Urinary bladder (tissue), 4 donors: Measurements from ENCODE around the gene SMIM35. TPM values are rescaled to one million over a fixed set of nuclear protein-coding genes. Genes with fewer than 3 reads are reported as not detected.
"Not testable (repeated sequence)": the region's sequence is repeated elsewhere in the genome, so short reads cannot be mapped to it uniquely, and the experiment has no call there.

Experiments
- DNase-seq: peaks from one replicate; pipeline ENCODE4 v3.0.0-alpha.2; 2015; ENCODE audit errors: extremely low spot score
- H3K27ac ChIP-seq: one replicate; pipeline ENCODE4 v1.5.1; 2013; ENCODE audit warnings: low read depth, mild to moderate bottlenecking, moderate library complexity
- H3K36me3 ChIP-seq: one replicate; pipeline ENCODE4 v1.6.1; 2013; ENCODE audit warnings: mild to moderate bottlenecking, moderate library complexity; ENCODE audit not compliant: insufficient read depth
- H3K4me1 ChIP-seq: one replicate; pipeline ENCODE4 v1.6.1; 2013; ENCODE audit warnings: mild to moderate bottlenecking, moderate library complexity; ENCODE audit not compliant: insufficient read depth
- H3K4me3 ChIP-seq: one replicate; pipeline ENCODE4 v1.5.1; 2013; ENCODE audit warnings: low read depth, low read length
- WGBS: extraction: QIAGEN DNeasy Blood & Tissue Kit; methylation state at CpG from one replicate; pipeline ENCODE4 v1.1.7; 2013; 5-methylcytosine and 5-hydroxymethylcytosine counted together
- polyA plus RNA-seq: library from polyadenylated mRNA; stranded (reverse); fragments of 200-250 nt; gene quantifications from one replicate; pipeline ENCODE4 v1.2.3, GENCODE V29; 2013
- total RNA-seq: library from RNA; depleted of rRNA; stranded (reverse); fragments of >200 nt; gene quantifications from one replicate; pipeline ENCODE4 v1.2.3, GENCODE V29; 2014
- donor health status: healthy with polysubstance abuse.
- donor health status: healthy.

SMIM35 gene
- total and polyA plus RNA-seq, 2 donors = 0.03 TPM; not detected in 1

DNA sequence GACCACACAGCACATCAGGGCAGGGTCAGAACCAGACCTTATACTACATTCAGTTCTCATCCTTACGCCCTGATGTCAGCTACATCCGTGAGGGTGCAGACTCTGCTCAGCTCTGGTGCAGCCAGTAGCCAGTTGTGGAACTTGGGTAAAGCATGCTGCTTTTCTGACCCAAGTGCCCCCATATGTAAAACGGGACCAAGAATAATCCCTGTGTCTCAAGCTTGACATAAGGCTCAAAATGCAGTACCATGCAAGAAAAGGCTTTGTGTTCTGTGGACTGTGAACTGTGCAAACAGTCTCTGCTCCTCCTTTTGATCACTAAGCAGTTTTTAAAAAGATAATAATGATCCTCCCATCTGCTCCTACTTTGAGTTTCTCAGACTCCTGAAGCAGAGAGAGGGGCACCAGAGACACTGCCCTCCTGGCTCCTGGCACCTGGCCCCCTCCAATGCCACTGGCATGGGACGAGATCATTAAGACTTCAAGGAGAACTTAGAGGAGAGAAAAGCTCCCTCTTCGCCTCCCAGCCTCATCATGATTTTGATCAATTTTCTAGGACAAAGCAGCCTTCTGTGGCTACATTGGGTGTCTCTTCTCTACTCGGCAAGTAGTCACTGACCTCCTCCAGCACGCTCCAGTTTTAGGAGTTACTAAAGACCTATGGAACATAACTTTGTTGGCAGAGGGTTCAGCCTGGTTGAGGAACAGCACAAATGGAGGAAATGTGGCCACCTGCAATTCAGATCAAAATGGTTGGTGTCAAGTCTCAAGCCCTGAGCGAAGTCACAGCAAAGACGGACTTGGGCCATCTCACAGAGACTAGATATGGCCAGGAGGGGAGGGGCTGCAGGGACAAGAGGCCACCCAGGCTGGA lies 76.7 kb downstream of the SMIM35 start:
- 80% methylated on average over 9 of the region's 9 CpGs for WGBS
- Histone ChIP-seq H3K4me3 (no peak overlapping the region), H3K4me1 (no peaks in the 10 kb centered on the region), H3K27ac (no peak overlapping the region), H3K36me3 (no peaks in the 10 kb centered on the region)
- DNase-seq = no peak

DNA sequence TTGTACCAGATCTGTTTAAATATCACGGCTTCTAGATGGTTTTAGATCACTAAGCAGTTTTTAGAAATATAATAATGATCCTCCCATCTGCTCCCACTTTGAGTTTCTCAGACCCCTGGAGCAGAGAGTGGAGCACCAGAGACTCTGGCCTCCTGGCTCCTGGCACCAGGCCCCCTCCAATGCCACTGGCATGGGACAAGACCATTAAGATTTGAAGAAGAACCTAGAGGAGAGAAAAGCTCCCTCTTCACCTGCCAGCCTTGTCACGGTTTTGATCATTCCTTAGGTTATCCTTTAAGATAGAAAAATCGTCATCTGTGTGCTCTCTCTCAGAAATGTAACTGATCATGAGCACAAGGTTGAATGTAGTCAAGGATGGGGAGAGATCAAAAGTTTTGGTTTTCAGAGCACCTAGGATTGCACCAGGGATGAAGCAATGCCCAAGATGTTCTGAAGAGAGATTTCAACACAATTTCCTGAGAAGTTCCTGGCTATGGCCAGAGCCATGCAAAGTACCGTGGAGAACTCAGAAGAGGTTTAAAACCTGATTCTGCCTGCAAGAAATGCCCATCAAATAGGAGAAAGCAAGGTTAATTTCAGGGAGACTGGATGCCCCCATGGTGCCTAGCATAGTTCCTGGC lies 78.4 kb downstream of the SMIM35 start:
- 80% methylated on average over 4 of the region's 4 CpGs for WGBS
- DNase-seq = no peak
- Histone ChIP-seq H3K4me3 (no peak overlapping the region), H3K36me3 (no peaks in the 10 kb centered on the region), H3K4me1 (no peaks in the 10 kb centered on the region), H3K27ac (no peak overlapping the region)

DNA sequence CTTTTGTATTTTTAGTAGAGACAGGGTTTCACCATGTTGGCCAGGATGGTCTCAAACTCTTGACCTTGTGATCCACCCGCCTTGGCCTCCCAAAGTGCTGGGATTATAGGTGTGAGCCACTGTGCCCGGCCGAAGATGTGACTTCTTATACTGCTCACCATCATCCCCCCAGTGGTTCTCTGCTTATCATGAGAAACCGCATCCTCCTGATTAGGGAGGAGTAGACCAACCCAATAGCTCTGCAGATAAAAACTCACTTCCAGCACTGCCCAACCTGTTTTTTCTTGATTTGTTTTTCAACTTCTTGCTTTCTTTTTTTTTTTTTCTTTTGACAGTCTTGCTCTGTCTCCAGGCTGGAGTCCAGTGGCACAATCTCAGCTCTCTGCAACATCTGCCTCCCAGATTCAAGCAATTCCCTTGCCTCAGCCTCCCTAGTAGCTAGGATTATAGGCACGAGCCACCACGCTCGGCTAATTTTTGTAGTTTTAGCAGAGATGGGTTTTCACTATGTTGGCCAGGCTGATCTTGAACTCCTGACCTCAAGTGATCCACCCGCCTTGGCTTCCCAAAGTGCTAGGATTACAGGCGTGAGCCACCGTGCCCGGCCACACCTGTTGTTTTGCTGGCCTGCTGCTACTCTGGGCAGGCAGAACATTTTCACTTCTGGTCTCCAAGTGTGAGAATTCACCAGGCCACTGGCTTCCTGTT lies 79.0 kb downstream of the SMIM35 start:
- H3K36me3 ChIP-seq, H3K4me1 ChIP-seq, H3K4me3 ChIP-seq, H3K27ac ChIP-seq, DNase-seq: not testable (repeated sequence)
- 77% methylated on average over 11 of the region's 11 CpGs for WGBS

- no peaks in the 10 kb centered on the region for H3K36me3 ChIP-seq
These were observed 79.7 kb downstream of the SMIM35 start for GRCh38 chr11:118007040-118007439.

DNA sequence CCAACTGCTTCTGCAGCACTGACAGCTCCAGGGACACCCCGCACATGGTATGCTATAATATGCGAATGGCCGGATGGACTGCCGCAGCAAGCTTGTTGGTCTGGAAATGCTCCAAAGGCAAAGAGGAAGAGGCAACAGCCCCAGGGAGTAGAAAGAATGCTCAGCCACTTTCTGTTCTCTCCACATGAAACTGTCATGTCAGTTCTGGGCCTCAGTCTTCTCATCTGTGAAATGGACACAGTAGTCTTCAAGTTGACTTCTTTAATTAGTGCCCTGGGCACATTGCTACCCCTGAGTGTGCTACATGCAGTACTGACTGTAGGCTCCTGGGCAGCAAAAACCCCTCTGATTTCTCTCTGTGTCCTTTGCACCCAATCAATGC lies 80.6 kb downstream of the SMIM35 start:
- no peak overlapping the region for H3K27ac ChIP-seq
- H3K4me3 ChIP-seq = no peak overlapping the region
- WGBS = 95% methylated on average over 4 of the region's 4 CpGs
- H3K36me3 ChIP-seq = no peaks in the 10 kb centered on the region
- DNase-seq = no peak
- no peaks in the 10 kb centered on the region for H3K4me1 ChIP-seq

More at GRCh38 chr11:118007040-118007439, 79.7 kb downstream of the SMIM35 start:
- no peak overlapping the region for H3K4me3 ChIP-seq
- H3K4me1 ChIP-seq = no peaks in the 10 kb centered on the region
- no peak for DNase-seq
- no peak overlapping the region for H3K27ac ChIP-seq
- WGBS = 77% methylated on average over 5 of the region's 5 CpGs

GRCh38 chr11:118005224-118006152 lies 81.3 kb downstream of the SMIM35 start:
- Histone ChIP-seq H3K36me3 (no peaks in the 10 kb centered on the region), H3K4me3 (no peak overlapping the region), H3K4me1 (no peaks in the 10 kb centered on the region), H3K27ac (no peak overlapping the region)
- DNase-seq = no peak
- WGBS = 86% methylated on average over 12 of the region's 12 CpGs

DNA sequence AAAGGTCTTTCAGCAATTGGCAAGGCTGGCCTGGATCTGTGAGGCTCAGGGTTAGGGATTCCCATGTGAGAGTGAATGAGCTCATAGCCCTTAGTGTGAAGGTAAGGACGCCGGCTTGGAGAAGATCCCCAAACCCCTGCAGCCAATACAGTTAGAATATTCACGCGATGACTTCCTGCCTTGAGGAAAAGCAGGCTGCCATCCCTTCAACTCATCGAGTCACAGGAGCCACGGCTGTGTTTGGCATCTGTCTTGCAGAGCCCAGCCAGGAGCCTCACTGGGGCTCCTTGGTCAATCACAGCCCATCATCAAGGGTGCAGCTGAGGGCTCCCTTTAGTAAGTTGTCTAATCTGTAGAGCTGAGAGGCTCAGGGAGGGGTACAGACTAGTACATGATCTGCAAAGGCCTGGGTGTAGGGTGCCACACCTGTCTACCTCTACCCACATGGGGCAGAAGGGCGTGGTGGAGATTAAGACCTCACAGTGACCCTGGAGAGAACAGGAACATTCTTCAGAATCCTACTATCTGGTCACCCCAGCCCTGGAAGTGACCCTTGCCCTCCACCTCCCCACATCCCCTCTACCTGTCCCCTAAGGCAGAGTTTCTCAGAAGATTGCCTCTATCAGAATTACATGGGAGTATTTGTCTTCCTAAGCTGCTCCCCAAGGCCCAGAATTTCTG lies 82.1 kb downstream of the SMIM35 start:
- no peak for DNase-seq
- no peak overlapping the region for H3K27ac ChIP-seq
- H3K4me3 ChIP-seq = no peak overlapping the region
- H3K4me1 ChIP-seq = no peaks in the 10 kb centered on the region
- no peaks in the 10 kb centered on the region for H3K36me3 ChIP-seq
- 92% methylated on average over 7 of the region's 7 CpGs for WGBS

DNA sequence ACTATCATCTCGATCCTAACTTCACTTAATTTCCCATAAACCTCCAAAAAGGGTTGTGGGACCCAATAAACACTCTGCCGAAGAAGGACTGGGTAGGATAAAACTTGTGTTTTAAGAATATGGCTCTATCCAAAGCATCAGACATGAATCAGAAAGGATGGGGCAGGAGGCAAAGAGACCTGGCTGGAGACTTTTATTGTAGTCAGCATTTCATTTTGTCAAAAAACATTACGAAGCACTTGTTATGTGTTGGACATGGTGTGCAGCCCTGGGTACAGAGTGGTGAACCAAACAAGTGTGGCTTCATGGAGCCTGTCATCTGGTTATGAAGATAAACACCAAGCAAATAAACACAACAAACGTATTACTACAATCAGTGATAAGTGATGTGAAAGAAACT lies 83.3 kb downstream of the SMIM35 start:
- Histone ChIP-seq H3K4me1 (no peaks in the 10 kb centered on the region), H3K27ac (no peak overlapping the region), H3K36me3 (no peaks in the 10 kb centered on the region), H3K4me3 (no peak overlapping the region)
- no peak for DNase-seq
- WGBS = 68% methylated on average over 4 of the region's 4 CpGs

DNA sequence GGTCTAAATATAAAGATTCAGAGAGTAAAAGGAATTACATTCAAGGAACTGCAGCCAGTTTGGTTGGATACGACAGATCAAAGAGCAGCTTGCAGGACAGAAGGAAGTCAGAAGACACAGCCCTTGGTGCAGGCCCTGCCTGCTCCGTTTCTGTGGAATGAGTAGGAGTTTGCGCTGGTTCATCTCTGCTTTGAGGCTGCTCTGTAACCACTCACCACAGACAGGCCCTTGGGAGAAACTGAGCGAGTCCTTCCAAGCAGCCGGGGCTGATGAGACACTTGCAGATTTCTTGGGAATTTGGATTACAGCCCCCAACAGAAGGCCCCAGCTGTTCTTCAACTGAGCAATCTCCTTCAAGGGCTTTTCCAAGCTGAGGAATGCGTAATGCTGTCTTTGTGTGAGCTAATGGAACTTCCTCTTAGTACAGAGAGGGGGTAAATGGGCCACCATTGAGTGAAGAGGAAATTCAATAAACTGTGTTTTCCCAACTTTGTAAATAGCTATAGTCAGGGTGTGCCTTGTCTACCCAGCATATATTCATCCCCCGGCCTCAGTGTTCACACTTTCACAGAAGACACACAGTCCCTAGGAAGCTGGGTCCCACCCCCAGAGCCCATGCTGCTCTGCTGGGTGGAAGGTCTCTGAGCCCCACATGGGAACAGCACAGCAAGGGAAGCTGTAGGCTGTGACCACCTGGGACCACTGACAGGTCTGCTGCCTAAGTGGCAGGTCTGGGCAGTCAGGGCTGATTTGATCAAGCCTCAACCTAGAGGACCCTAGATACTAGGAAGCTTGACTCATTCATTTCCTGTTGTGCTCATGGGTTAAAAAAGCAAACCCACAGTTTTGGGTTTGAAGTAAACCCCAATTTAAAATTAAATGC lies 84.0 kb downstream of the SMIM35 start:
- Histone ChIP-seq H3K36me3 (no peaks in the 10 kb centered on the region), H3K4me1 (no peaks in the 10 kb centered on the region), H3K4me3 (no peak overlapping the region), H3K27ac (peak overlapping the region; percentile 57)
- DNase-seq = peak; percentile 36
- 48% methylated on average over 7 of the region's 7 CpGs for WGBS

DNA sequence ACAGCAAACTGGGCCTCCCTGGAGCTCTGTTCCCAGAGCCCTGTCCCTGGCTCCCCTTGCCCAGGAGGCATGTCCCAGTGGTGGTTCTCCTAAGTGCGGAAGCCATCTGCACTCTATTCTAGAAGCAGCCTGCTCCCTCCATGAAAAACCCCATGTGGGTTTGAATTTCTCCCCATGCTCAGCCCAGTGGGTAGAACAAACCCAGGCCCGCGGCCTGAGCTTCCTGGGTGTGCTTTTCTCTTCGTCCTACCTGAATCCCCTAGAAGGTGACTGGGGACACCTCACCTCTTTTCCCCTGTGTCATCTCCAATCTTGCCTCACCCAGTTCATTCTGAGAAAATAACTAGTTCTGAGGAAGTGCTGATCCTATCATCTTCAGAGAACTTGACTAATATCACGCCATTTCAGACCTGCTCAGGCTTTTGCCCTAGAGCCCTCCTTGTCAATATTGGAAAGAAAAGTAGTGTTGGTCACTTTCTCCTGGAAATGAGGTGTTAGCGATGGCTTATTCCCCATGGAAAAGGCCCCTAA lies 84.7 kb downstream of the SMIM35 start:
- no peak overlapping the region for H3K4me3 ChIP-seq
- no peak for DNase-seq
- H3K4me1 ChIP-seq = no peaks in the 10 kb centered on the region
- H3K36me3 ChIP-seq = no peaks in the 10 kb centered on the region
- no peak overlapping the region for H3K27ac ChIP-seq
- WGBS = 90% methylated on average over 6 of the region's 6 CpGs

DNA sequence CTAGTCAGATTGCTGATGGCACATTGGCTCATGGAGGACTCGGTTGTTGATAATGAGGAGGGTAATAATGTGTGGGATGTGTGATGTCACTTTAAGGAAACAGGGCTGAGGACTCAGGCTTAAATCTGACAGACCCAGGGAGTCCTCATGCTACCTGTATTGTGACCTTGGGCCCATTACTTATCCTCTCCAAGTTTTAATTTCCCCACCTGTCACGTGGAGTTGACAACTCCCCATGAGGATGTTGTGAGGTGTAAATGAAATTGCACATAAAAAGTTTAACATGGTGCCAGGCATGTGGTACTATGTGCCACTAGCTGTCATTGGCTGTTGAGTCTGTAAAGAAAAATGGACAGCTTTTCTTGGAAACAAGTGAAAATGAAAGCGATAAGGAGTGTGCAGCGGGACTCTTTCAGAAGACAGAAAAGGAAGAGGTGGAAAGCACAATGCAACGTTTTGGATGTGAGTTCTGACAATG lies 85.2 kb downstream of the SMIM35 start:
- Histone ChIP-seq H3K4me1 (no peaks in the 10 kb centered on the region), H3K27ac (no peak overlapping the region), H3K36me3 (no peaks in the 10 kb centered on the region), H3K4me3 (no peak overlapping the region)
- no peak for DNase-seq
- 80% methylated on average over 5 of the region's 5 CpGs for WGBS

DNA sequence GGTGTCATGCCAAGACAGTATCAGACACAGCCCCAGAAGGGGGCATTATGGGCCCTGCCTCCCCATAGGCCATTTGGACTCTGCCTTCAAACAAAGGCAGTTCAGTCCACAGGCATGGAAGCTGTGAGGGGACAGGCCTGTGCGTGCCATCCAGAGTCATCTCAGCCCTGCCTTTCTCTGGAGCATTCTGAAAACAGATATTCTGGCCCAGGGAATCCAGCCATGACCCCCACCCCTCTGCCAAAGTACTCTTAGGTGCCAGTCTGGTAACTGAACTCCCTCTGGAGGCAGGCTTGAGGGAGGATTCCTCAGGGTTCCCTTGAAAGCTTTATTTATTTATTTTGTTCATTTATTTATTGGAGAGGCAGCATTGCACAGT lies 85.9 kb downstream of the SMIM35 start:
- H3K4me3 ChIP-seq = no peak overlapping the region
- H3K4me1 ChIP-seq = no peaks in the 10 kb centered on the region
- 94% methylated on average over 1 of the region's 1 CpG for WGBS
- DNase-seq = no peak
- no peak overlapping the region for H3K27ac ChIP-seq
- no peaks in the 10 kb centered on the region for H3K36me3 ChIP-seq
